Parathyroid adenoma (tissue), 2 donors: Measurements from ENCODE around the gene SIX3.
A peak's percentile ranks its signal among the peaks of the same experiment; 100 is the strongest.

ENCODE experiments used
- H2AFZ ChIP-seq: fragments of 300-600 bp; sonication (generic); one replicate; pipeline ENCODE4 v1.7.0; 2017; ENCODE audit warnings: antibody characterized with exemption, mild to moderate bottlenecking
- H3K27ac ChIP-seq: fragments of 300-600 bp; sonication (generic); one replicate; pipeline ENCODE4 v1.7.0; 2017
- H3K27me3 ChIP-seq: fragments of 300-600 bp; sonication (generic); one replicate; pipeline ENCODE4 v1.7.0; 2017; ENCODE audit warnings: low read length; ENCODE audit not compliant: control insufficient read depth, insufficient read depth
- H3K36me3 ChIP-seq: fragments of 300-600 bp; sonication (generic); one replicate; pipeline ENCODE4 v1.7.0; 2017; ENCODE audit warnings: low read length; ENCODE audit not compliant: control insufficient read depth, insufficient read depth
- H3K4me1 ChIP-seq: fragments of 300-600 bp; sonication (generic); one replicate; pipeline ENCODE4 v1.7.0; 2017; ENCODE audit warnings: control low read depth
- H3K4me2 ChIP-seq: fragments of 300-600 bp; sonication (generic); one replicate; pipeline ENCODE4 v1.7.0; 2017; ENCODE audit warnings: low read length
- H3K4me3 ChIP-seq: fragments of 300-600 bp; sonication (generic); one replicate; pipeline ENCODE4 v1.7.0; 2017; ENCODE audit warnings: low read depth, low read length
- H3K79me2 ChIP-seq: fragments of 300-600 bp; sonication (generic); one replicate; pipeline ENCODE4 v1.7.0; 2017; ENCODE audit warnings: control low read depth
- H3K9ac ChIP-seq: fragments of 300-600 bp; sonication (generic); one replicate; pipeline ENCODE4 v1.7.0; 2017; ENCODE audit warnings: mild to moderate bottlenecking
- H3K9me3 ChIP-seq: fragments of 300-600 bp; sonication (generic); one replicate; pipeline ENCODE4 v1.7.0; 2017; ENCODE audit warnings: low read length; ENCODE audit not compliant: control insufficient read depth
- TF ChIP-seq, protein P1 (sequence below): fragments of 300-600 bp; sonication (generic); IDR thresholded peaks from one replicate; pipeline ENCODE4 v1.7.0; 2017; ENCODE audit warnings: antibody characterized with exemption, mild to moderate bottlenecking
- donor health status: primary hyperparathyroidism.

SIX3 gene

GRCh38 chr2:44941551-44942234 is at the start of gene SIX3:
Gene SIX3, plus strand, starts transcription at chr2:44941702. Its CDS starts 403 bp downstream, at chr2:44942105.
- Histone ChIP-seq H3K79me2 (no peaks in the 10 kb centered on the region), H3K9ac (no peak within 1 kb of the TSS), H3K36me3 (no peaks in the 10 kb centered on the region), H3K4me2 (peak within 1 kb of the TSS; percentile 44), H3K9me3 (no peaks in the 10 kb centered on the region), H3K4me3 (peak within 1 kb of the TSS; percentile 53), H3K27ac (no peak within 1 kb of the TSS), H2AFZ (peak within 1 kb of the TSS; percentile 39), H3K27me3 (peaks cover 28% of the 10 kb centered on the region), H3K4me1 (peaks cover 3% of the 10 kb centered on the region)
- TF ChIP-seq, protein P1, sequence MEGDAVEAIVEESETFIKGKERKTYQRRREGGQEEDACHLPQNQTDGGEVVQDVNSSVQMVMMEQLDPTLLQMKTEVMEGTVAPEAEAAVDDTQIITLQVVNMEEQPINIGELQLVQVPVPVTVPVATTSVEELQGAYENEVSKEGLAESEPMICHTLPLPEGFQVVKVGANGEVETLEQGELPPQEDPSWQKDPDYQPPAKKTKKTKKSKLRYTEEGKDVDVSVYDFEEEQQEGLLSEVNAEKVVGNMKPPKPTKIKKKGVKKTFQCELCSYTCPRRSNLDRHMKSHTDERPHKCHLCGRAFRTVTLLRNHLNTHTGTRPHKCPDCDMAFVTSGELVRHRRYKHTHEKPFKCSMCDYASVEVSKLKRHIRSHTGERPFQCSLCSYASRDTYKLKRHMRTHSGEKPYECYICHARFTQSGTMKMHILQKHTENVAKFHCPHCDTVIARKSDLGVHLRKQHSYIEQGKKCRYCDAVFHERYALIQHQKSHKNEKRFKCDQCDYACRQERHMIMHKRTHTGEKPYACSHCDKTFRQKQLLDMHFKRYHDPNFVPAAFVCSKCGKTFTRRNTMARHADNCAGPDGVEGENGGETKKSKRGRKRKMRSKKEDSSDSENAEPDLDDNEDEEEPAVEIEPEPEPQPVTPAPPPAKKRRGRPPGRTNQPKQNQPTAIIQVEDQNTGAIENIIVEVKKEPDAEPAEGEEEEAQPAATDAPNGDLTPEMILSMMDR, result no peak

DNA sequence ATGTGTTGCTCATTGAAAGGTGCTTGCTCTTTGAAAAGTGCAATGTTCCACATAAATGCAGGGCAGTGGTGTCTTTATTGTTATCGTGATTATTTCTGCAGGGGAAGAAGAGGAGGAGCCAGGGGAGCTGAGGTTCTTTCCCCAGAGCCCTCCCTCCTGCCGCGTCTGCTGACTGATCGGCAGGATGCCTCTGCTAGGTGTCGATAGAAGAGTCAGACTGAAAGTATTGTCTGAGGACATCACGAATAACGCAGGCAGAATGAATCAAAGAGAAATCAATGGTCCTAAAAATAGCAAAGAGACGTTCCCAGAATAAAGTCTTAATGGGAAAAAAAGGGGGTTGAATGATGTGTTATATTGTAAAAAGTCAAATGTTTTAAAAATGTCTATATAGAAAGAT is 47.4 kb upstream of the SIX3 start:
- Histone ChIP-seq H3K4me1 (no peaks in the 10 kb centered on the region), H3K4me3 (no peak overlapping the region), H3K79me2 (no peaks in the 10 kb centered on the region), H3K9ac (no peak overlapping the region), H3K9me3 (no peaks in the 10 kb centered on the region), H3K36me3 (no peaks in the 10 kb centered on the region), H3K4me2 (no peak overlapping the region), H3K27me3 (no peaks in the 10 kb centered on the region), H2AFZ (no peak overlapping the region), H3K27ac (no peak overlapping the region)
- TF ChIP-seq, protein P1, result no peak

- Histone ChIP-seq H3K4me3 (no peak overlapping the region), H2AFZ (no peak overlapping the region), H3K4me1 (no peaks in the 10 kb centered on the region)
Measured at GRCh38 chr2:44895061-44895460, 46.4 kb upstream of the SIX3 start.

DNA sequence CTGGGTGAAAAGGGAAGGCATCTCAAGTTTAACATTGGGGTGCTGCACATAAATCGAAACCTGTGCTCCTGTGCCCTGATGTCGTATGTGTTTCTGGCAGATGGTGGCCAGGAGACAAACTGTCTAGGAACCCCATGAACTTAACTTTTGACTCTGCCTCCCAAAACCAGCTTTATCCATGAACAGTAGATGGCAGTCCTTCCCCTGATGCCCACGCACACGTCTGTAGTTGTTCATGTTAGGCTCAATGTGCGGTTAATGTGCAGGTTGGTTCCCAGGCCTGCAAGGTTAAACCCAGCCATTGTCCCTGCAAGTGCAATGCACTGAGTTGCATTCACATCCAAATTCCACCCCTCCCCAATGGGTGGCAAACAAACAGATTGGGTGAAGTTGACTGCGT is 44.1 kb upstream of the SIX3 start:
- Histone ChIP-seq H3K4me1 (no peaks in the 10 kb centered on the region), H3K4me2 (no peak overlapping the region), H3K36me3 (no peaks in the 10 kb centered on the region), H3K9me3 (no peaks in the 10 kb centered on the region), H3K27me3 (no peaks in the 10 kb centered on the region), H3K4me3 (no peak overlapping the region), H3K9ac (no peak overlapping the region), H3K79me2 (no peaks in the 10 kb centered on the region), H2AFZ (no peak overlapping the region), H3K27ac (no peak overlapping the region)
- TF ChIP-seq, protein P1, result no peak

More at GRCh38 chr2:44895061-44895460, 46.4 kb upstream of the SIX3 start:
- TF ChIP-seq, protein P1, result no peak
- no peaks in the 10 kb centered on the region for H3K79me2 ChIP-seq
- no peak overlapping the region for H3K27ac ChIP-seq
- H3K9me3 ChIP-seq, result no peaks in the 10 kb centered on the region
- H3K4me2 ChIP-seq, result no peak overlapping the region
- no peak overlapping the region for H3K9ac ChIP-seq
- H3K27me3 ChIP-seq, result no peaks in the 10 kb centered on the region
- no peaks in the 10 kb centered on the region for H3K36me3 ChIP-seq
